A673 (cell line): ENCODE data around the gene NEAT1.

Experiments used
- CTCF ChIP-seq: fragments of 300-800, 200-600 bp; sonication (generic); conservative IDR thresholded peaks from 2 replicates; pipeline ENCODE4 v1.5.1; 2017; ENCODE audit warnings: low read depth, mild to moderate bottlenecking, antibody characterized with exemption, low read length, moderate library complexity, mixed read lengths
- EZH2 ChIP-seq: fragments of 200-600 bp; sonication (generic); IDR thresholded peaks from 2 replicates; pipeline ENCODE4 v1.6.1; 2017; ENCODE audit warnings: borderline replicate concordance, low read depth, mild to moderate bottlenecking, mixed read lengths, antibody characterized with exemption, low read length; ENCODE audit not compliant: poor library complexity, severe bottlenecking

GRCh38 chr11:65434057-65434666 is 11.6 kb downstream of the NEAT1 start:
- TF ChIP-seq CTCF, result no peak
- no peak for TF ChIP-seq EZH2
